Endothelial cell of umbilical vein (primary cell): ENCODE measurements around the gene LANCL3. TPM values are rescaled to one million over a fixed set of nuclear protein-coding genes. Genes with fewer than 3 reads are reported as not detected.

Source experiments
- BruUV-seq: library from RNA; stranded (reverse); fragments of 400-500 nt; replicated peaks from 2 replicates; lab custom pipeline; 2021; lab: Mats Ljungman, UMichigan
- CTCF ChIA-PET: fragments of 300-600, 350-600 bp; sonication (Branson Sonifier 250); formaldehyde crosslinking; loops from one replicate; lab custom pipeline; 2021; ENCODE audit warnings: antibody characterized with exemption, inconsistent platforms; lab: Charles Lee
- POLR2A ChIA-PET: fragments of 300-600, 350-600 bp; sonication (Branson Sonifier 250); formaldehyde crosslinking; loops from one replicate; lab custom pipeline; 2021; ENCODE audit warnings: antibody characterized with exemption, inconsistent platforms; lab: Charles Lee
- DNase-seq: peaks from one replicate; pipeline ENCODE4 v3.0.0-alpha.2; 2011; ENCODE audit warnings: low read depth, low spot score
- FAIRE-seq: peaks from 2 replicates; lab custom pipeline; 2011; peaks lifted over from hg19 to GRCh38; lab: Jason Lieb, UNC
- H2AFZ ChIP-seq: 2 replicates; pipeline ENCODE4 v1.6.0; 2012; ENCODE audit warnings: low read depth, low read length, control low read depth, inconsistent platforms
- H3K27ac ChIP-seq: 2 replicates; pipeline ENCODE4 v1.5.1; 2011; ENCODE audit warnings: low read depth, mild to moderate bottlenecking, control low read depth, low read length, moderate library complexity; ENCODE audit not compliant: insufficient read depth
- H3K27me3 ChIP-seq, 2 experiments: 2 replicates each; pipeline versions ENCODE4 v1.6.0 to v1.6.1; 2011; ENCODE audit warnings: low read length in 2 of 2, mixed read lengths in 1 of 2; ENCODE audit not compliant: control insufficient read depth in 2 of 2, insufficient read depth in 2 of 2
- H3K36me3 ChIP-seq, 2 experiments: 2 replicates in 1 of 2; 3 replicates in 1 of 2; pipeline ENCODE4 v1.5.1; 2011; ENCODE audit warnings: low read length in 2 of 2, mild to moderate bottlenecking in 1 of 2, moderate library complexity in 1 of 2; ENCODE audit not compliant: control insufficient read depth in 2 of 2, insufficient read depth in 2 of 2; ENCODE audit errors: extremely low read depth in 1 of 2
- H3K4me1 ChIP-seq: 3 replicates; pipeline ENCODE4 v1.5.1; 2011; ENCODE audit warnings: mild to moderate bottlenecking, low read length; ENCODE audit not compliant: control insufficient read depth, insufficient read depth; ENCODE audit errors: extremely low read depth
- H3K4me2 ChIP-seq: 2 replicates; pipeline ENCODE4 v1.6.1; 2011; ENCODE audit warnings: low read length, control low read depth, mixed read lengths; ENCODE audit not compliant: insufficient read depth
- H3K4me3 ChIP-seq, 3 experiments: fragments of 200-600 bp in 1 of 3; sonication (generic), shearing (Covaris generic) in 1 of 3; replicated peaks in 1 of 3; 2 replicates each; pipeline ENCODE4 v1.5.1; 2011 to 2016; ENCODE audit warnings: control low read depth in 3 of 3, low read length in 3 of 3, mild to moderate bottlenecking in 2 of 3, inconsistent platforms in 1 of 3, low read depth in 1 of 3, moderate library complexity in 1 of 3; ENCODE audit not compliant: insufficient read depth in 1 of 3
- H3K79me2 ChIP-seq: 2 replicates; pipeline ENCODE4 v1.6.0; 2012; ENCODE audit warnings: low read length, inconsistent platforms; ENCODE audit not compliant: control insufficient read depth, insufficient read depth
- H3K9ac ChIP-seq: replicated peaks from 2 replicates; pipeline ENCODE3; 2011; ENCODE audit warnings: low read length, control low read depth; ENCODE audit not compliant: insufficient read depth; ENCODE audit errors: extremely low read depth
- H3K9me1 ChIP-seq: replicated peaks from 3 replicates; pipeline ENCODE4 v1.6.0; 2011; ENCODE audit warnings: mild to moderate bottlenecking, low read length; ENCODE audit not compliant: control insufficient read depth, insufficient read depth; ENCODE audit errors: extremely low read depth
- H3K9me3 ChIP-seq: replicated peaks from 2 replicates; pipeline ENCODE4 v1.5.1; 2012; ENCODE audit warnings: low read length, inconsistent platforms; ENCODE audit not compliant: control insufficient read depth, insufficient read depth
- H4K20me1 ChIP-seq: replicated peaks from 2 replicates; pipeline ENCODE3; 2011; ENCODE audit warnings: mild to moderate bottlenecking, low read length; ENCODE audit not compliant: control insufficient read depth, insufficient read depth; ENCODE audit errors: extremely low read depth
- CTCF ChIP-seq, 2 donors: IDR thresholded peaks; 1 replicate in 1 of 2; 2 replicates in 1 of 2; pipeline ENCODE4 v1.5.1; 2011; ENCODE audit warnings: low read length in 2 of 2, mild to moderate bottlenecking in 2 of 2, moderate library complexity in 2 of 2, control low read depth in 1 of 2, inconsistent platforms in 1 of 2, low read depth in 1 of 2; ENCODE audit not compliant: insufficient read depth in 1 of 2; ENCODE audit errors: extremely low read depth in 1 of 2
- EZH2 ChIP-seq: IDR thresholded peaks from 2 replicates; pipeline ENCODE4 v1.6.1; 2012; ENCODE audit warnings: borderline replicate concordance, low read depth, mild to moderate bottlenecking, moderate library complexity, low read length, inconsistent platforms; ENCODE audit not compliant: severe bottlenecking
- FOS ChIP-seq: IDR thresholded peaks from 2 replicates; pipeline ENCODE4 v1.6.1; 2011; ENCODE audit warnings: mild to moderate bottlenecking, low read length, moderate library complexity, borderline replicate concordance; ENCODE audit not compliant: insufficient read depth
- GATA2 ChIP-seq: IDR thresholded peaks from 2 replicates; pipeline ENCODE4 v1.7.0; 2011; ENCODE audit warnings: low read depth, mild to moderate bottlenecking, moderate library complexity, mixed read lengths, low read length; ENCODE audit not compliant: insufficient read length, insufficient read depth
- JUN ChIP-seq: IDR thresholded peaks from 2 replicates; pipeline ENCODE4 v1.6.1; 2011; ENCODE audit warnings: borderline replicate concordance, low read depth; ENCODE audit not compliant: insufficient read length, insufficient read depth
- MAX ChIP-seq: IDR thresholded peaks from 2 replicates; pipeline ENCODE4 v1.6.1; 2011; ENCODE audit not compliant: insufficient read depth, insufficient read length
- MYC ChIP-seq: IDR thresholded peaks from one replicate; pipeline ENCODE4 v1.6.1; 2011; ENCODE audit warnings: mild to moderate bottlenecking, low read depth, low read length
- POLR2A ChIP-seq: IDR thresholded peaks from 2 replicates; pipeline ENCODE4 v1.6.1; 2012; ENCODE audit warnings: low read depth, mild to moderate bottlenecking, control low read depth, low read length
- POLR2AphosphoS5 ChIP-seq: IDR thresholded peaks from 2 replicates; pipeline ENCODE4 v1.6.1; 2012; ENCODE audit warnings: low read depth, mild to moderate bottlenecking, control low read depth, low read length, moderate library complexity; ENCODE audit not compliant: insufficient read depth
- dilution Hi-C: fragments of 300-500 bp; cut with MboI; formaldehyde crosslinking; loops from one replicate; pipeline ENCODE4 v1.15.0; 2019; ENCODE audit warnings: low sequenced_read_pairs; ENCODE audit not compliant: extremely low pct_ligation_motif_present
- intact Hi-C: fragments of 100-400 bp; cut with micrococcal nuclease; formaldehyde crosslinking; loops from one replicate; pipeline ENCODE4 v1.10.0; 2022
- polyA plus RNA-seq, 4 experiments: library from polyadenylated mRNA; depleted of rRNA in 3 of 4; stranded (reverse) in 3 of 4; unstranded in 1 of 4; fragments of >200 nt; gene quantifications; 2 replicates each; pipeline versions ENCODE4 v1.2.1 to v1.2.3, GENCODE V29; 2011 to 2012; ENCODE audit warnings: missing spikeins in 1 of 4
- total RNA-seq: library from RNA; stranded (reverse); gene quantifications from 2 replicates; pipeline ENCODE4 v1.2.3, GENCODE V29; 2021

Gene LANCL3
- total and polyA plus RNA-seq, 2 donors (not counting 3 experiments of a cell fraction or from before 2014, with no cell fraction given): 0.12 to 1.5 TPM

GRCh38 chrX:37541991-37542390 lies 29.5 kb upstream of the LANCL3 start:
- Histone ChIP-seq H3K27me3 (no peaks in the 10 kb centered on the region), H4K20me1 (no peaks in the 10 kb centered on the region), H2AFZ (no peak overlapping the region), H3K9ac (no peak overlapping the region), H3K27ac (no peak overlapping the region), H3K9me3 (no peaks in the 10 kb centered on the region), H3K9me1 (no peaks in the 10 kb centered on the region), H3K4me2 (no peak overlapping the region), H3K4me3 (no peak overlapping the region), H3K79me2 (no peaks in the 10 kb centered on the region), H3K36me3 (no peaks in the 10 kb centered on the region), H3K4me1 (no peaks in the 10 kb centered on the region)
- ChIA-PET POLR2A (no interaction called here), CTCF (no interaction called here)
- DNase-seq (no peak), FAIRE-seq (no peak)
- intact Hi-C loops (no loop called here), dilution Hi-C loops (no loop called here)
- no TSS peak for BruUV-seq
- no peak for TF ChIP-seq MAX
- no peak for TF ChIP-seq GATA2
- no peak for TF ChIP-seq FOS
- no peak for TF ChIP-seq JUN
- no peak for TF ChIP-seq CTCF (IDR thresholded peaks at IDR 0.05; ENCODE audit: extremely low read depth in 1 of 2, insufficient read depth in 1 of 2, low read depth in 1 of 2, low read length in 2 of 2)
- TF ChIP-seq POLR2A: no peak
- TF ChIP-seq EZH2: no peak
- TF ChIP-seq MYC: no peak
- TF ChIP-seq POLR2AphosphoS5: no peak
